Endothelial cell of umbilical vein (primary cell): ENCODE data around the gene NHERF2. TPM values are rescaled to one million over a fixed set of nuclear protein-coding genes. Genes with fewer than 3 reads are reported as not detected.

Experiments
- BruUV-seq: library from RNA; stranded (reverse); fragments of 400-500 nt; replicated peaks from 2 replicates; lab custom pipeline; 2021; lab: Mats Ljungman, UMichigan
- CTCF ChIA-PET: fragments of 300-600, 350-600 bp; sonication (Branson Sonifier 250); formaldehyde crosslinking; loops from one replicate; lab custom pipeline; 2021; ENCODE audit warnings: antibody characterized with exemption, inconsistent platforms; lab: Charles Lee
- POLR2A ChIA-PET: fragments of 300-600, 350-600 bp; sonication (Branson Sonifier 250); formaldehyde crosslinking; loops from one replicate; lab custom pipeline; 2021; ENCODE audit warnings: antibody characterized with exemption, inconsistent platforms; lab: Charles Lee
- DNase-seq: peaks from one replicate; pipeline ENCODE4 v3.0.0-alpha.2; 2011; ENCODE audit warnings: low read depth, low spot score
- FAIRE-seq: peaks from 2 replicates; lab custom pipeline; 2011; peaks lifted over from hg19 to GRCh38; lab: Jason Lieb, UNC
- H2AFZ ChIP-seq: 2 replicates; pipeline ENCODE4 v1.6.0; 2012; ENCODE audit warnings: low read depth, low read length, control low read depth, inconsistent platforms
- H3K27ac ChIP-seq: 2 replicates; pipeline ENCODE4 v1.5.1; 2011; ENCODE audit warnings: low read depth, mild to moderate bottlenecking, control low read depth, low read length, moderate library complexity; ENCODE audit not compliant: insufficient read depth
- H3K27me3 ChIP-seq, 2 experiments: 2 replicates each; pipeline versions ENCODE4 v1.6.0 to v1.6.1; 2011; ENCODE audit warnings: low read length in 2 of 2, mixed read lengths in 1 of 2; ENCODE audit not compliant: control insufficient read depth in 2 of 2, insufficient read depth in 2 of 2
- H3K36me3 ChIP-seq, 2 experiments: 2 replicates in 1 of 2; 3 replicates in 1 of 2; pipeline ENCODE4 v1.5.1; 2011; ENCODE audit warnings: low read length in 2 of 2, mild to moderate bottlenecking in 1 of 2, moderate library complexity in 1 of 2; ENCODE audit not compliant: control insufficient read depth in 2 of 2, insufficient read depth in 2 of 2; ENCODE audit errors: extremely low read depth in 1 of 2
- H3K4me1 ChIP-seq: 3 replicates; pipeline ENCODE4 v1.5.1; 2011; ENCODE audit warnings: mild to moderate bottlenecking, low read length; ENCODE audit not compliant: control insufficient read depth, insufficient read depth; ENCODE audit errors: extremely low read depth
- H3K4me2 ChIP-seq: 2 replicates; pipeline ENCODE4 v1.6.1; 2011; ENCODE audit warnings: low read length, control low read depth, mixed read lengths; ENCODE audit not compliant: insufficient read depth
- H3K4me3 ChIP-seq, 3 experiments: fragments of 200-600 bp in 1 of 3; sonication (generic), shearing (Covaris generic) in 1 of 3; replicated peaks in 1 of 3; 2 replicates each; pipeline ENCODE4 v1.5.1; 2011 to 2016; ENCODE audit warnings: control low read depth in 3 of 3, low read length in 3 of 3, mild to moderate bottlenecking in 2 of 3, inconsistent platforms in 1 of 3, low read depth in 1 of 3, moderate library complexity in 1 of 3; ENCODE audit not compliant: insufficient read depth in 1 of 3
- H3K79me2 ChIP-seq: 2 replicates; pipeline ENCODE4 v1.6.0; 2012; ENCODE audit warnings: low read length, inconsistent platforms; ENCODE audit not compliant: control insufficient read depth, insufficient read depth
- H3K9ac ChIP-seq: replicated peaks from 2 replicates; pipeline ENCODE3; 2011; ENCODE audit warnings: low read length, control low read depth; ENCODE audit not compliant: insufficient read depth; ENCODE audit errors: extremely low read depth
- H3K9me1 ChIP-seq: replicated peaks from 3 replicates; pipeline ENCODE4 v1.6.0; 2011; ENCODE audit warnings: mild to moderate bottlenecking, low read length; ENCODE audit not compliant: control insufficient read depth, insufficient read depth; ENCODE audit errors: extremely low read depth
- H3K9me3 ChIP-seq: replicated peaks from 2 replicates; pipeline ENCODE4 v1.5.1; 2012; ENCODE audit warnings: low read length, inconsistent platforms; ENCODE audit not compliant: control insufficient read depth, insufficient read depth
- H4K20me1 ChIP-seq: replicated peaks from 2 replicates; pipeline ENCODE3; 2011; ENCODE audit warnings: mild to moderate bottlenecking, low read length; ENCODE audit not compliant: control insufficient read depth, insufficient read depth; ENCODE audit errors: extremely low read depth
- CTCF ChIP-seq, 2 donors: IDR thresholded peaks; 1 replicate in 1 of 2; 2 replicates in 1 of 2; pipeline ENCODE4 v1.5.1; 2011; ENCODE audit warnings: low read length in 2 of 2, mild to moderate bottlenecking in 2 of 2, moderate library complexity in 2 of 2, control low read depth in 1 of 2, inconsistent platforms in 1 of 2, low read depth in 1 of 2; ENCODE audit not compliant: insufficient read depth in 1 of 2; ENCODE audit errors: extremely low read depth in 1 of 2
- EZH2 ChIP-seq: IDR thresholded peaks from 2 replicates; pipeline ENCODE4 v1.6.1; 2012; ENCODE audit warnings: borderline replicate concordance, low read depth, mild to moderate bottlenecking, moderate library complexity, low read length, inconsistent platforms; ENCODE audit not compliant: severe bottlenecking
- FOS ChIP-seq: IDR thresholded peaks from 2 replicates; pipeline ENCODE4 v1.6.1; 2011; ENCODE audit warnings: mild to moderate bottlenecking, low read length, moderate library complexity, borderline replicate concordance; ENCODE audit not compliant: insufficient read depth
- GATA2 ChIP-seq: IDR thresholded peaks from 2 replicates; pipeline ENCODE4 v1.7.0; 2011; ENCODE audit warnings: low read depth, mild to moderate bottlenecking, moderate library complexity, mixed read lengths, low read length; ENCODE audit not compliant: insufficient read length, insufficient read depth
- MYC ChIP-seq: IDR thresholded peaks from one replicate; pipeline ENCODE4 v1.6.1; 2011; ENCODE audit warnings: mild to moderate bottlenecking, low read depth, low read length
- POLR2A ChIP-seq: IDR thresholded peaks from 2 replicates; pipeline ENCODE4 v1.6.1; 2012; ENCODE audit warnings: low read depth, mild to moderate bottlenecking, control low read depth, low read length
- POLR2AphosphoS5 ChIP-seq: IDR thresholded peaks from 2 replicates; pipeline ENCODE4 v1.6.1; 2012; ENCODE audit warnings: low read depth, mild to moderate bottlenecking, control low read depth, low read length, moderate library complexity; ENCODE audit not compliant: insufficient read depth
- dilution Hi-C: fragments of 300-500 bp; cut with MboI; formaldehyde crosslinking; loops from one replicate; pipeline ENCODE4 v1.15.0; 2019; ENCODE audit warnings: low sequenced_read_pairs; ENCODE audit not compliant: extremely low pct_ligation_motif_present
- intact Hi-C: fragments of 100-400 bp; cut with micrococcal nuclease; formaldehyde crosslinking; loops from one replicate; pipeline ENCODE4 v1.10.0; 2022
- polyA plus RNA-seq, 4 experiments: library from polyadenylated mRNA; depleted of rRNA in 3 of 4; stranded (reverse) in 3 of 4; unstranded in 1 of 4; fragments of >200 nt; gene quantifications; 2 replicates each; pipeline versions ENCODE4 v1.2.1 to v1.2.3, GENCODE V29; 2011 to 2012; ENCODE audit warnings: missing spikeins in 1 of 4
- total RNA-seq: library from RNA; stranded (reverse); gene quantifications from 2 replicates; pipeline ENCODE4 v1.2.3, GENCODE V29; 2021

The NHERF2 gene
- total and polyA plus RNA-seq, 2 donors (not counting 3 experiments of a cell fraction or from before 2014, with no cell fraction given): 65.2 to 71.2 TPM

- DNase-seq: no peak
- BruUV-seq: no TSS peak
- H3K4me3 ChIP-seq: no peak overlapping the region
These were observed 6.5 kb upstream of the NHERF2 start for GRCh38 chr16:2019921-2020831.

GRCh38 chr16:2022723-2023091 lies 4.0 kb upstream of the NHERF2 start:
- POLR2A ChIA-PET: interaction anchor here (3.1 kb wide), 1 partner anchor 132 kb away, joined by 20 read pairs; the partner anchor contains the start of gene TRAF7
- intact Hi-C loops: loop anchor here (1.0 to 2.0 kb wide), 4 partner anchors 24 to 118 kb away; partner anchors contain the start of genes NTHL1 and TSC2
- Histone ChIP-seq H3K4me3 (peak overlapping the region in 2 of 3 experiments; percentile 20 to 24), H3K4me1 (peaks cover 21% of the 10 kb centered on the region), H3K27me3 (peaks cover 4 to 11% of the 10 kb centered on the region in 2 experiments), H3K27ac (no peak overlapping the region), H3K9me3 (no peaks in the 10 kb centered on the region), H4K20me1 (no peaks in the 10 kb centered on the region), H3K36me3 (no peaks in the 10 kb centered on the region), H3K79me2 (peaks cover 4% of the 10 kb centered on the region), H3K9me1 (no peaks in the 10 kb centered on the region), H3K9ac (no peak overlapping the region), H3K4me2 (peak overlapping the region; percentile 52), H2AFZ (peak overlapping the region; percentile 93)
- CTCF ChIA-PET: interaction anchor here (0.6 to 8.9 kb wide), 33 partner anchors 10 to 252 kb away, joined by 3 to 137 read pairs (median 5); partner anchors contain the start of genes ECI1, GFER, NTHL1 and PKD1
- DNase-seq: no peak
- no TSS peak for BruUV-seq
- dilution Hi-C loops: no loop called here
- TF ChIP-seq POLR2AphosphoS5: no peak
- TF ChIP-seq MYC: no peak
- TF ChIP-seq FOS: no peak
- TF ChIP-seq POLR2A: no peak
- TF ChIP-seq CTCF (IDR thresholded peaks at IDR 0.05; ENCODE audit: extremely low read depth in 1 of 2, insufficient read depth in 1 of 2, low read depth in 1 of 2, low read length in 2 of 2): no peak
- TF ChIP-seq GATA2: no peak
- no peak for FAIRE-seq

More at GRCh38 chr16:2019921-2020831, 6.5 kb upstream of the NHERF2 start:
- Histone ChIP-seq H3K9me1 (no peaks in the 10 kb centered on the region), H4K20me1 (no peaks in the 10 kb centered on the region), H3K27me3 (peaks cover 4 to 11% of the 10 kb centered on the region in 2 experiments), H3K4me1 (peaks cover 15% of the 10 kb centered on the region), H3K9me3 (no peaks in the 10 kb centered on the region), H3K9ac (no peak overlapping the region), H3K79me2 (no peaks in the 10 kb centered on the region), H3K27ac (no peak overlapping the region), H3K36me3 (no peaks in the 10 kb centered on the region), H2AFZ (peak overlapping the region; percentile 27), H3K4me2 (peak overlapping the region; percentile 8)
- CTCF ChIA-PET: interaction anchor here (1.1 to 8.9 kb wide), 3 partner anchors 15 to 120 kb away, joined by 3 to 137 read pairs (median 6); partner anchors contain the start of gene PKD1
- peak; percentile 30 for TF ChIP-seq EZH2
- no peak for TF ChIP-seq MYC
- no peak for FAIRE-seq
- POLR2A ChIA-PET: no interaction called here
- intact Hi-C loops (no loop called here), dilution Hi-C loops (no loop called here)
